PC-3 (cell line): ENCODE data around the gene REEP6.

ENCODE experiments used
- CTCF ChIP-seq: fragments of 300-600 bp; sonication (generic); conservative IDR thresholded peaks from 2 replicates; pipeline ENCODE4 v1.5.1; 2017; ENCODE audit warnings: antibody characterized with exemption, low read depth, mild to moderate bottlenecking, low read length
- EZH2 ChIP-seq: fragments of 300-600 bp; sonication (generic); IDR thresholded peaks from one replicate; pipeline ENCODE4 v1.6.1; 2017; ENCODE audit warnings: antibody characterized with exemption, mild to moderate bottlenecking, low read length; ENCODE audit not compliant: unreplicated experiment
- EZH2phosphoT487 ChIP-seq: fragments of 300-600 bp; sonication (generic); IDR thresholded peaks from 2 replicates; pipeline ENCODE4 v1.6.1; 2018; ENCODE audit warnings: mild to moderate bottlenecking, antibody characterized with exemption, low read length, borderline replicate concordance

DNA sequence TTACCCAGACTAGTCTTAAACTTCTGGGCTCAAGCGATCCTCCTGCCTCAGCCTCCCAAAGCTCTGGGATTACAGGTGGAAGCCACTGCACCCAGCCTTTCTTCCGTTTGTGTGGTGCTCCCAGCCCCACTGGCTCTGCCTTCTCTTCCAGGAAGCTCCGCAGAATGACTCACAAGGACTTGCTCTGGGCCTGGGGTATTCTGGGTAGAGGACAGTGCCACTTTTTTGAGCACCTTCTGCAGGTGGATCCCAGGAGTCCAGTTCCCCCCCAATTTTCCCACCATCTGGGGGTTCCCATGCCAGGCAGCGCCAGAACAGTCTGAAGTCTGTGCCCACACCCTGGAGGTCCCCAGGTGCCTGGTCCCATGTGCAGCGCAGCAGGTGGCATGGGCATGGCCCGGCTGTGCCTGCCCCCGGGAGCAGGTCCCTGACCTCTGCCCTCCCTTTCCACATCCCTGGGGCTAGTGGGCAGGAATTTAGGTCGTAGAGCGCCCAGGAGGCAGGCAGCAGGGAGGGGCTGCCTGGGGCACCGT, 1.6 kb downstream of the REEP6 start:
- TF ChIP-seq EZH2 (no peak), CTCF (no peak), EZH2phosphoT487 (no peak)
